NCI-H1436 treated with DMSO at 0.1 percent for 48 hours (cell line): Measurements from ENCODE around the gene LRRC28.

Experiments used
- DNase-seq: peaks from one replicate; lab custom pipeline; 2025; lab: John Stamatoyannopoulos, UW

LRRC28 gene

DNA sequence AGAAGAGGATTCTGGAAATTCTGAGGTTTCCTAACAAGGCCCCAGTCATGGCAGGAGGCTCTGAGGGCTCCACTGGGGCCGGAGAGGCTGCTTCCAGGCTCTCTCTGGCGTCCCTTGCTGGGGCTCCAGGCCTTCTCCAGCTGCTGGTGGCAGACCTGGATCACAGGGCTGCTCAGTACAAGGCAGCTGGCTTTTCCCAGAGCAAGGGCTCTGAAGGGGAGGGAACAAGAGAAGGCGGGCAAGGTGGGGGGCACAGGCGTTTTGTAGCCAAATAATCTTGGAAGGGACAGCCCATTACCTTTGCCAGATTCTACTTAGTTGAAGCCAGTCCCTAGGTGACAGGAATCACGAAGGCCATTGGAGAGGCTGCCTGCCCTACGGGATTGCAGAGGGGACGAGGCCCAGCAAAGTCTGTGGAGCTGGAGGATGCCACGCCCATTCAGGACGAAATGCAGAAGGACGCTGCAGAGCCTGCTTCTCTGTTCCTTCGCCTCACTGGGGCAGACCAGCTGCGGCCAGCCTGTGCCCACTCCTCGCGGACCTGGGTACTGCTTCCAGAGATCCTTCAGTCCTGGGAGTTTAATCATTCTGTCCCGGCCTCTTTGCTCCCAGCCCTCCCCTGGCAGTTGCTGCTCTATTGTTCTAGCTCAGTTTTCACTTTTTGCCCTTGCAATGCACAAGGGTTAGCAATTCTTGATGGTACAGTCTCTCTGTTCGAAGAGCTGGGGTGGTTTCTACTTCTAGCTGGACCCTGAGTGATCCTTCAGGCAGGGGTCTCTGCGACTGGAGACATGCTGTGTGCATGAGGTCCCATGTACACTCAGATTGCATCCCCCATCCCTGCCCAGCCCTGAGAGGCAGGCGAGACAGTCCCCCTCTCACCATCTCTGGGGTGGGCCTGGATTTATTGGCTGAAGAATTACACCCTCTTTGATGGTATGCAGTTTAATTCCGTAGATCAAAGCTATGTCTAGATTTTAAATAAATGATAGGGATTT is 165.2 kb downstream of the LRRC28 start:
- no peak for DNase-seq

DNA sequence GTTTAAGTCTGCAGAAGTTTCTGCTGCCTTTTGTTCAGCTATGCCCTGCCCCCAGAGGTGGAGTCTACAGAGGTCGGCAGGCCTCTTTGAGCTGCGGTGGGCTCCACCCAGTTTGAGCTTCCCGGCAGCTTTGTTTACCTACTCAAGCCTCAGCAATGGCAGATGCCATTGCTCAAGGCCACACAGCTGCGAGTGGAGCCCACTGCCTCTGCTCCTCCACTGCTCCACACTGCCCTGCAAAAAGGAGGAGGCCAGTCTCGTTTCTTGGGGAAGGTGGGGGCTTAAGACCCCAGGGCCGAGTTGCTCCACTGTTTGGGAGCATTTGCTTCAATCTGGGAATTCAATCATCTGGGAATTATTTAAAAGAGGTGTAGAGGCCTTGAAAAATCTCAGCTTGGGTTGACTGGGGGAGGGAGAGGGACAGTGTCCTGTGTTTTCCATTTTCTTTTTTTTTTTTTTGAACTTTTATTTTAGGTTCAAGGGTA is 169.9 kb downstream of the LRRC28 start:
- no peak for DNase-seq

DNA sequence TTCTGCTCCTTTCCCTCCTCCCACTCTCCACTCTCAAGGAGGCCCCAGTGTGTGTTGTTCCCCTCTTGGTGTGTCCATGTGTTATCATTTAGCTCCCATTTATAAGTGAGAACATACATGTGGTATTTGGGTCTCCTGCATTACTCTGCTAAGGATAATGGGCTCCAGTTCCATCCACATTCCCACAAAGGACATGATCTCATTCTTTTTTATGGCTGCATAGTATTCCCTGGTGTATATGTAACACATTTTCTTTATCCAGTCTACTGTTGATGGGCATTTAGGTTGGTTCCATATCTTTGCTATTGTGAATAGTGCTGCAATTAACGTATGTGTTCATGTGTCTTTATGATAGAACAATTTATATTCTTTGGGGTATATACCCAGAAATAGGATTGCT is 170.5 kb downstream of the LRRC28 start:
- no peak for DNase-seq

DNA sequence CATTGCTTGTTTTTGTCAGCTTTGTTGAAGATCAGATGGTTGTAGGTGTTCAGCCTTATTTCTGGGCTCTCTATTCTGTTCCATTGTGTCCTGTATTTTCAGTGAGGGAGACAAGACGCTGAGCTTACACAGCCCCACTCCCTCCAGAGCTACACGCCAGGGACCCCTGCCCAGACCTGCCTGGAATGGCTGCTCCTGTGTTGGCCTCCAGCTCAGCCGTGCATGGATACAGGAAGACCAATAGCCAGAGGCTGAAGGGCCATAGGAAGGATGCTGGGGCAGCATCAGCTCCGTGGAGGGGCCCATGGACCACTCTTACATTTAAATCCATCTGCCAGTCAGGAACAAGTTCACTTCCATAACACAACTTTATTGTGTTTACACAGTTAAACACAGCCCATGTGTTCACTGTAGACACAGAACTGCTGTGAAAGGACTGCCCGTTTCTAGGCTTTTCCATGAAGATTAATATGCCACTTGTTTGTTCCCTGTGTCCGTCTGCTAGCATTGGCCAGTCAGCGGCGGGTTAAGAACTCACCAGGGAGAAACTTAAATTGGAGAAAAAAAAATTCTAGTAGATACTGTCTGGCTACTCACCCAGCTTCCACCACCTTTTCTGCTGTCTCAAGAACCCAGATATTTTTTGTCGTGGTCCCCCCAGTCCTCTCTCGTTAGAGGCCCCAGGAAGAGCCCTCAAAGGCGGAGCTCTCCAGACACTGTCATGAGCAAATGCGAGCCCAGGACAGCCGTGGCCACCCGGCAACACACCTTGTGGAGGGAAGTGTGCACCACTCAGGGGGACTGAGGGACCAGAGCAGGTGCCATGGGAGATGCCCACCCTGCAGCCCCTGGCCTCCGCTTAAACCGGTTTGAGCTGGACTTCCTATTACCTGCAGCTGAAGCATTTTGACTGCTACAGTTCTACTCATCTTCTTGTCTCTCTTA is 172.2 kb downstream of the LRRC28 start:
- DNase-seq: no peak

DNA sequence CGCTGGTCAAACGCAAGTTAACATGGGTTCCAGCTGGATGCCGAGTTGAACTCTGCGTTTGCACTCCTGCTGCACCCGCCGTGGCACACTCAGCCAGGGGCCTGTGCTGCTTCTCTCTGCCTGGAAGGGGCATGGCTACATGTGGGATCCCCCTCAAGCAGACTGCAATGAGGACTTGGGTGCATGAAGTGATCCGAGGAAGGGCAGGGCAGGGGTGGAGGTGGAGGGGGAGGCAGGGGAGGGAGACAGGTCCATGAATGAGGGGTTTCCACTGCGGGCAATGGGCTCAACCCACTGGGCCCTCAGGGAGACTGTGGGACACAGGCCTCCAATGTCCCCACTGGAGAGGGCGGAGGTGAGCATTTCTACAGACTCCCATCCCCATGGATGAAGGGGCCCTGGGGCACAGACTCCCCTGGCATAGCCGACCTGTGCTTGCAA is 172.9 kb downstream of the LRRC28 start:
- no peak for DNase-seq

DNA sequence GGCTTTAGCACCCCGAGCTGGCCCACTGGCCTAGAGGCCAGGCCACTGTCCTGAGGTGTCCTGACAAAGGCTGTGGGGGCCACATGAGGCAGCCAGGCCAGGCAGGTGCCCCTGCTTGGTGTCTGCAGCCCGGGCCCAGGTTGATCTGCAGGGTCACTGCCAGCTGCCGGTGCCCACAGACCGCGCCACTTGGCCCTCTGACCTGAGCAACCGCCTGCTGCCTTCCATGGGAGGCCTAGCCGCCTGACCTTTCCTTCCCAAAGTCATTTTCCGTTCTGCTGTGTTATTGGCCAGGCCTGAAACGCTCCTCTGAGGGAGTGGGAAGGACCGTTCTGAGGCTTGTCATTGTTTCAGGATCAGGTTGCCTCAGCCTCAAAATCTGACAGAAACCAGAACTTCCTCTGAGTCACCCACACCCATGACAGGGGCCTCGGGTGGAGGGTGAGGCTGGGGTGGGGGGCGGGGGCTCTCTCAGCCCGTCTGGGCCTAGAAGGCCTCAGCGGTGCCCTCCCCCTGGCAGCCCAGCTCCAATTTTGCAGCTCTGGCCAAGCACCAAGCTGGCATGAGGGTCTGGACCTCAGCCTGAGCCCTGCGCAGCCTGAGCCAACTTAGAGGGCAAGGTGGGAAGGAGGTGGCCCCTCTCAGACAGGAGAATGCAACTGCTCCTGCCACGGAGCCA is 173.8 kb downstream of the LRRC28 start:
- DNase-seq: no peak

DNA sequence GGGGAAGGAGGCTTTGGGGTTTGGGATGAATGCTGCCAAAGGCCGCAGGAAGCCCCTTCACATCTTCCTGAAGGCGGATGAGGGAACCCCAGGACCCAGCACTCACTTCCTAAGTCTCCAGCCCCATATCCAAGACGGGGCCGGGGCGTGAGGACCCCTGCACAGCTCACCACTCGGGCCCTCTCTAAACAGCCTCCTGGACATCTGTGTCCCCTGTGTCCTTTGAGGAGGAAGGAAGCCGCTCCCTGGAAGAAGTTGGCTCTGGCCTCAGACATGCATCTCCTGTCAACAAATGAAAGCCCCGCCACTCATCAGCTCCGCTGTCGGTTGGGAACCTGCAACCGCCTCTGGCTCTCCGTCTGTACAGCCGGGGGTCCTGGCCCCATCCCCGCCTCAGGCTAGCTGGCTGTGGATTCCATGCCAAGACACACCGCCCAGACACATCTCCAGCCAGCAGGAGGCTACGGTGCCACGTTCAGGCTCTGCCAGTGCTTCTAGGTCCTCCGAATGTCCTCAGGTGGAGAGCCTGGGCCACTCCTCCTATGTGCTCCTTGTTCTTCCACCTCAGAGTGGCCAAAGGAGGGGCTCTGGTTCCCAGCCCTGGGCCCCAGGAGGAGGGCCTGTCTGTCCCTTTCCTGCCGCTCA is 174.5 kb downstream of the LRRC28 start:
- no peak for DNase-seq

DNA sequence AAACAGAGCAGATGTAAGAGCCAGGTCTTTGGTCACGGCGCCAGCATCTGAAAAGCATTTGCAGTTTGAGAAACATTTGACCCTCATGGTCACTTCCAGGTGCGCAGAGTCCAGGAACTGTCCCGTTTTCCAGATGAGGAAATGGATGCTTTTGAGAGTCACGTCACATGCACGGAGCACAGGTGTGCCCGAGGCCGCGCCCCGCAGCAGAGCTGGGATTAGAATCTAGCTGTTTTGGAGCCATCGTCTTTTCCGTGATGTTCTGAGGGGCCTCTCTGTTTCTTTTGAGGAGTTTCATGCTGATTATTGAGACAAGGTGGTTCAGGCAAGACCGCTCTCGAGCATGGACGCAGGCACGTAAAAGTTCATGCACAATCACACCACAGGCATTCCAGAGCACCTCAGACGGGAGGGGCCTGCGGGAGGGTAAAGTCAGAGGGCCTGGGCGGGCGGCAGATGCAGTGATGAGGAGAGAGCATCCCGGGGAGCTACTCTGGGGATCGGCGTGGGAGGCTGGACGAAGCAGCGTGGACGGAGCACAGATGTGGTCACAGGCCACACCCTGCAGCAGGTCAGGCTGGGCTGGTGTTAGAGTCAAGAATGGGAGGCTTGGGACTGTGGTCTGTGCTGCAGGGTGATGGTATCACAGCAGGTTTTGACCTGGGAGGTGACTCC is 175.3 kb downstream of the LRRC28 start:
- no peak for DNase-seq

DNA sequence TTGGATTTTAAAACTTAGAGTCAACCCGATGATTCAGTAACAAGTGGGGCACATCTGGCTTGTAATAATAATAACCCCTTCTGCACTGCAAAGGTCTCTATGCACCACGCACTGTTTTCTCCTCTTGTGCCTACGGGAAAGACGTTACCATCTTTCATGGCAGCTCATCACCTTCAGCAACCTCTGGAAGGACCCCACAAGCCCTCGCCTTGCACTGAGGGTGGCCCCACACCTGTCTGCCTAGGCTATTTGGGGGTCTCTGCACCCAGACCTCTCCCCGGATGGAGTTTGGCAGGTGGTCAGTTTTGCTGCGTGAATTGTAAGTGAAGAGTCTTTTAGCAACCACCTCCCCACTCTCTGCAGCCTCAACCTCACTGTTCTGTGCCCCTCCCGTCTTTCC is 175.9 kb downstream of the LRRC28 start:
- DNase-seq: no peak

DNA sequence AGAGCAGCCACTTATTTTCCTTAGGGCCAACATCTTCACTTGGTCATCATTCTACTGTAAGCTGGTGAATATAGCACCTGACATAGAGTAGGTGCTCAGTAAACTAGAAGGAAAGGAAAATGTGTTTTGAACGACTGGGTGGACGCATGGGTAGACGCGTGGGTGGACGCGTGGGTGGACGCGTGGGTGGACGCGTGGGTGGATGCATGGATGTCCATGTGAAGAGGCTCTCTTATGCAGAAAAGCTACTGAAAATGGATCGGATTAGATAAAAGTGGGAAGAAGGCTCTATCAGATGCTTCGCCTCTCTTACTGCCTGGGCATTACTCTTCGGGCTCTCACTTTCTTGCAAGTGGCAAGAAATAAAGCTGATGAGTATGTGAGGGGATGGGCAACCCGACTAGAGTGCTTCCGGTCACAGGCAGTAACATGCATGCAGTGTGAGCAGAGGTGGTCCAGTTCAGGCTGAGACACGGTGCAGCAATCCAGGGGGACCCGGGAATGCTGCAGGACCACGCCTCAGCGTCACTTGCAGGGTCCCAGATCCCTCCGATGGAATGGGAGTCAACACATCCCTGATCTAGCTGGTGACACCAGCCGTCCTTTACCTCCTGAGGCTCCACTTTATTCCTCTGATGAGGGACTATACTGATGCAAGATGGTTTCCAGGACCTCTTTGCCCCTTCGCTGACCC is 176.5 kb downstream of the LRRC28 start:
- no peak for DNase-seq

DNA sequence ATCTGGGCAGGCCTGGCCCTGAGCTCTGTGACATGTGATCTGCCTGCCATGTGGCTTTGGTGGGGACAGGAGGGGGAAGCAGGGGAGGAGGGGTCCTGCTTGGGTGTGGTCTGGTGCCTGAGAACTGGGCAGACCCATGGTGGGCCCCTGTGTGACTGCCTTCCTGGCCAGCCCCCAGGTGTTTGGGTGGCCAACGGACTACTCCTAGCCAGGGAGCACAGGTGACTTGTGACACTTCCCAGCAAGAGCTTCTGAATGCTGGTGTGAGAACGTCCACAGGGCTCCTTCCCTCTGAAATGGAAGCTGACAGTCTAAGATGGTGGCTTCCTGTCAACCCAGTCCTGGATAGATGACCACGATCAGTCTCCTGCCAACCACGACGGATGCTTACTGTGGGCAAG is 178.4 kb downstream of the LRRC28 start:
- no peak for DNase-seq

DNA sequence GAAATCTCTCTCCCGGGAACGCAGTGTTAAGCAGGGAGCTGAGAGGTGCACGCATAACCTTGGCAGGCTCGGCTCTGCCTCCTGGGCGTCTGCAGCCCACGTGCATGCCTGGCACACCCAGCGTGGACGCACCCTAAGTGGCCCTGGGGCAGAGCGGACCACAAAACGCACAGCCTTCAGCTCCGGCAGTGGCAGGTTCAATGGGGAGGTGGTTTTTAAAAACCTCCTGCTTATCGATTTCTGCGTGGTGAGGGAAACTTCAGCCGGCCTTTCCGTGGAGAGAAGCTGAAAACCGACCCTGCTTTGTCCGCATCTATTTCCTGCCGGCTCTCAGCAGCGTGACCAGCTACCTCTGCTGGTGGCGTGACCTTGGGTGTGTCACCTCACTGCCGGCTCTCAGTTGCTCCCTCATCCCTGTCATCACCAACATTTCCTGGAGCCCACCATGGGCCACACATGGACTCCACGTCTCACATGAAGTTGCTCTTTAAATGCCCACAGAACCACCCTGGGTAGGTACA is 179.7 kb downstream of the LRRC28 start:
- DNase-seq: no peak

DNA sequence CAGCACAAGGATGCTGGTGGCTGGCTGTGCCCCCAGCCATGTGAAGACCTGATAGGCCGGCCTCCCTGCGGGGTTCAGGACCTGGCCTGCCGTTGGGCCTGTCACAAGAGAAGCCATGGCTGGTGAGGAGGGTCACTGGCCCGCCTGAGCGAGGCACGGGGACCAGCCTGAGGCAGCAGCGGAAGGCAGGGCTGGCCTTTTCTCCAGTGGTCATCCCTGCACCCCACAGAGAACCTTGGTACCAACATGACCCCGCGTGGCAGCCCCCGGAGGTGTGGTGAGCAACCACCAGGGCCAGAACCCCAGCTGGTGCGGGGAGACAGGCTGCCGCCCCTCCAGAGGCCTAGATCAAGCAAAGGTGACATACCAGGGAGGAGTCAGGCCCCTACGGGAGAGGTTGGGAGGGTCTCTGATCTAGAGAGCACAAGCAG is 180.4 kb downstream of the LRRC28 start:
- DNase-seq: no peak

DNA sequence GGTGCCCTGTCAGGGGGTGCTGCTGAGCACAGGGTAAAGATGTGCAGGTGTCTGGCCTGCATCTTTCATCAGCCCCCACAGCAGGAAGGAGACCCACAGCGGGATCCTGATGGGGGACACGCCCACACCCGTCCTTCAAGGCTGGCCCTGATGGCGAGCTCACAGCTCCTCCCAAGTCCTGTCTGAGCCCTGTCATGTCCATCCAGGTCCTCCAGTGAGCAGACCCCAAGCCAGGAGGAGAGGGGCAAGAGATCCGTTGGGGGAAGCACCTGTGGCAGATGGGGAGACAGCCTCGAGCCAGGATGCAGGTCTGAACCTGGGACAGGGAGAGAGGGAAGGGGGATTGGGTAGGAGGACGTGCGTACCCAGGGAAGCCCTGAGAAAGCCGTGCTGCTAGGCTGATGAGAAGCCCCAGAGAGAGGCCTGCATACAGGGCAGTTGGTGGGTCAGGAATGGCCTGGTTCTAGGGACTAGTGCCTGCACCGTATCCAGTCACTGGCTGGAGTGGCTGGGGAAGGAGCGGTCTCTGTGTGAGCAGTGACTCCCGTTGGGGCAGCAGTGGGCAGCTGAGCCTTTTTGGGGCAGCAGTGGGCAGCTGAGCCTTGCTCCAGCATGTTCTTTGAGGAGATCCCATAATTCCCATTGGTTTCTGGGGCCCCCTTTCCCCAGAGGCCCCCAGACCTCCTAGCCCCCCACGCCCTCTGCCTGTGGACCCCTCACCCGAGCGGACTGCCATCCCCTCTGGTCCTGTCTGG is 181.2 kb downstream of the LRRC28 start:
- DNase-seq: no peak

DNA sequence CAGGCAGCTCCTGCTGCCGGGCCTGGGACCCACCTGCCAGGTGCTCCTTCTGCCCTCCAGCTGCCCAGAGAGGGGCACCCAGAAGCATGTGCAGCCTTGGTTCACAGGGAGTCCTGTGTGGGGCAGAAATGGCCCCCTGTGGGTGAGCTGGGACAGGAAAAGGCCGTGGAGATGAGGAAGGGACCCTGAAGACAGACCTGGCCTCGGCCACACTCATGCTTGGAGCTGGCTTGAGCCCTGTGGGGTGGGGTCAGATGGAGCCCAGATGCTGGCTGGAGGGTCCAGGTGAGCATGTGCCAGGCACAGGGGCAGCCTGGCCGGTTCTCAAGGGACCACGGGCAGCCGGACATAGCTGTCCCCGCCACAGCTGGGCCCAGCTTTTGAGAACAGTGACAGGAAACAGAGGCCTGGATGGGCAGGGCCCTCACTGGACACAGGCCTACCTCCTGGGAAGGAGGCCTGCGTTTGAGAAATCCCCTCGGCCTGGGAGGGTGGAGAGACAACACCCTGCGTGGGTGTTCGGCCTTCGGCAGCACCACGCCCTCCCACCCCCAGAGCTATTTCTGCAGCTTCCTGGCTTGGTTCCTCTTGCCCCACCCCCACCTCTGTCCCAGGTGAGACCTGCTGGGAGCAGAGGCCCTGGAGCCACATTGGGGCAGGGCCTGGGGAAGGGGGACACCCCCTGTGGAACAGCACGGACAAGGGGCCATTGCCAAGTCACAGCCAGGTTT is 181.9 kb downstream of the LRRC28 start:
- DNase-seq: no peak

DNA sequence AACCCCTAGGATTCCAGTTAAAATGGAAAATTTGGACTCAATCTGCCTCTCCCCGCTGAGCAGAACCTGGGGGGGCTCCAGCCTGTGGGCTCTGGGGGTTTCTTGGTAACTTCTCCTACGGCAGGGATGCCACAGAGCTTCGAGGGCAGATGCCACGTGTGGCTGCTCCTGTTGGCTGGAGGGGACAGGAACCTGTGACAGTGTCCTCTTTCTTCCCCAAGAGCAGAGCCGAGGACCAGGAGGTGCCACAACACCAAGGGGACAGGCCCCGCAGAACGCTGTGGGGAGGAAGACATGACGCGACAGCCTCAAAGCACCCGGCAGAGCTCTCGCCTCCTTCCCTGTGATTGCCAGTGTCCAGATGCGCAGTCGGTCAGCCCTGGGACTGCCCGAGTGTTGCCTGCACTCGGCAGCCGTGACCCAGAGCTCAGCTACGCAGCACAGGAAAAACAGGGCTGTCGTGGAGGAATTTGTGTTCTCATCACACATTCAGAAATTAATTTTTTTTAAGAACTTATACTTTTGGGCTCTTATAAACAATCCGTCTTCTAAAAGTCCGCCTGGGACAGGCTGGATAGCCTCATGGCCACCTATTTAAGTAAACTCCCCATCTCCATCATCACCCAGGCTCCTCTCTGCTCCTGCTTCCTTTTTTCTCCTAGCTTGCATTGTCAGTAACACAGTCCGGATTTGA is 182.6 kb downstream of the LRRC28 start:
- DNase-seq: no peak

DNA sequence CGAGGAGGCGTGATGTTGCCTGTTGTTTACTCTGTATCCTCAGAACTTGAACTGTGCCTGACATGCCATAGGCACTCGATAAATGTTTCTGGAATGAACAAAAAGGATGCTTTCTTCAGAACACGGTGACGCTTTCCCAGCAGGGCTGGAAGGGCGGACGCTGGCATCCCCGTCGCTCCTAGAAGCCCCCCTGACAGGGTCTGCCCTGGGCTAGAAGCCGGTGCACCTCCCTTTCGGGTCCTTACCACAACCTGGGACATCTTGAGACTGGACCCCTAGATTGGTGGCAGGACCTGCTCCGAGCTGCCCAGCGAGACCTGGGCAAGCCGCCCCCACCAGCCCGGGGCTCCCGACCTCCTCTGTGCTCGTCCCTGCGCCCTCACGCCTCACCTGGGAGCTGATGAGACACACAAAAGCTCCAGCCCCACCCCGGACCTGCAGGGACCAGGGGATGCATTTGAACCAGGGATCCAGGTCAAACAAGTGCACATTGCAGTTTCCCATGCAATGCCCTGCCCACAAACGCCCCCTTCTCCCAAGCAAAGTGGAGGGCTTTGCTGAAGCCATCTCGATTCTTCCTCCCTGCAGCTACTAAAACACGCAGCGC is 183.3 kb downstream of the LRRC28 start:
- no peak for DNase-seq
